ENCODE data around the gene CAMK2G. TPM values are rescaled to one million over a fixed set of nuclear protein-coding genes. Genes with fewer than 3 reads are reported as not detected.
"Not testable (repeated sequence)": the region's sequence is repeated elsewhere in the genome, so short reads cannot be mapped to it uniquely, and the experiment has no call there.

CAMK2G gene
- total and polyA plus RNA-seq, 4 donors, result 6.8 to 18.3 (median 9.9) TPM

- Histone ChIP-seq H3K4me3 (ENCODE audit: low read depth in 1 of 3, low read length in 3 of 3) (no peak overlapping the region), H3K27me3 (ENCODE audit: control insufficient read depth in 4 of 4, insufficient read depth in 4 of 4, low read length in 3 of 4) (no peaks in the 10 kb centered on the region), H3K36me3 (ENCODE audit: control insufficient read depth in 4 of 4, insufficient read depth in 3 of 4, low read depth in 1 of 4, low read length in 3 of 4) (peaks cover 23 to 53% (median 47%) of the 10 kb centered on the region in 4 donors), H3K27ac (ENCODE audit: low read depth in 1 of 2, low read length in 2 of 2) (no peak overlapping the region), H3K9me3 (ENCODE audit: control insufficient read depth in 4 of 4, low read length in 3 of 4) (no peaks in the 10 kb centered on the region), H3K4me1 (ENCODE audit: control insufficient read depth in 4 of 4, insufficient read depth in 4 of 4, low read length in 3 of 4) (peaks cover 3 to 22% (median 19%) of the 10 kb centered on the region in 4 donors), H3K9ac (ENCODE audit: low read depth in 1 of 2, low read length in 2 of 2) (no peak overlapping the region)
- no peak for DNase-seq (ENCODE audit: low spot score)
- TF ChIP-seq EGR1 (IDR thresholded peaks at IDR 0.05; ENCODE audit: low read depth in 2 of 2), result no peak
- no peak for TF ChIP-seq JUND (IDR thresholded peaks at IDR 0.05)
- TF ChIP-seq ZBTB33 (IDR thresholded peaks at IDR 0.05), result no peak
- TF ChIP-seq MAX (IDR thresholded peaks at IDR 0.05), result no peak
- TF ChIP-seq NR2F2 (IDR thresholded peaks at IDR 0.05), result no peak
- TF ChIP-seq TAF1 (conservative IDR thresholded peaks at IDR 0.05), result no peak
- no peak for TF ChIP-seq GABPA (IDR thresholded peaks at IDR 0.05 in 1 of 2, conservative IDR thresholded peaks at IDR 0.05 in 1 of 2)
- no peak for TF ChIP-seq RXRA (IDR thresholded peaks at IDR 0.05)
- no peak for TF ChIP-seq ATF3 (IDR thresholded peaks at IDR 0.05)
- TF ChIP-seq REST (IDR thresholded peaks at IDR 0.05), result no peak
- TF ChIP-seq YY1 (IDR thresholded peaks at IDR 0.05), result no peak
- TF ChIP-seq SP1 (IDR thresholded peaks at IDR 0.05), result no peak
- no peak for TF ChIP-seq FOXA2 (IDR thresholded peaks at IDR 0.05)
- 93% methylated on average over 17 of the region's 17 CpGs for WGBS
Observed at GRCh38 chr10:73788864-73789658, 85.3 kb downstream of the CAMK2G start.

- Histone ChIP-seq H3K4me1 (ENCODE audit: control insufficient read depth in 4 of 4, insufficient read depth in 4 of 4, low read length in 3 of 4) (peaks cover 3 to 35% (median 32%) of the 10 kb centered on the region in 4 donors), H3K4me3 (ENCODE audit: low read depth in 1 of 3, low read length in 3 of 3) (peak overlapping the region in 2 of 3 donors; percentile 84 to 88), H3K36me3 (ENCODE audit: control insufficient read depth in 4 of 4, insufficient read depth in 3 of 4, low read depth in 1 of 4, low read length in 3 of 4) (peaks cover 19 to 35% (median 31%) of the 10 kb centered on the region in 4 donors), H3K27ac (ENCODE audit: low read depth in 1 of 2, low read length in 2 of 2) (peak overlapping the region in 1 of 2 donors; percentile 97)
- H3K9ac ChIP-seq (ENCODE audit: low read depth in 1 of 2, low read length in 2 of 2); DNase-seq (ENCODE audit: low spot score); H3K27me3 ChIP-seq (ENCODE audit: control insufficient read depth in 4 of 4, insufficient read depth in 4 of 4, low read length in 3 of 4); H3K9me3 ChIP-seq (ENCODE audit: control insufficient read depth in 4 of 4, low read length in 3 of 4): not testable (repeated sequence)
- 84% methylated on average over 21 of the region's 21 CpGs for WGBS
Observed at GRCh38 chr10:73787031-73787800, 87.1 kb downstream of the CAMK2G start.
